HepG2 (cell line): ENCODE measurements around the gene PXYLP1. TPM values are rescaled to one million over a fixed set of nuclear protein-coding genes. Genes with fewer than 3 reads are reported as not detected.

Experiments used
- ATAC-seq: fragments of 200-7000 bp; cut with Tn5 transposase; 3 replicates; pipeline ENCODE4 v1.9.1; 2020; ENCODE audit warnings: mild to moderate bottlenecking, moderate library complexity
- BruUV-seq: library from RNA; stranded (reverse); fragments of 400-500 nt; replicated peaks from 2 replicates; lab custom pipeline; 2021; lab: Mats Ljungman, UMichigan
- CTCF ChIA-PET: fragments of 300-600 bp; formaldehyde crosslinking; extraction: SDS; loops from one replicate; lab custom pipeline; 2021; ENCODE audit warnings: low total read pairs, inconsistent platforms, low intra/inter-chr PET ratio; lab: Yijun Ruan, JAX
- POLR2A ChIA-PET: fragments of 350-600 bp; sonication (Branson Sonifier 250); formaldehyde crosslinking; loops from one replicate; lab custom pipeline; 2020; ENCODE audit warnings: antibody characterized with exemption, inconsistent platforms; lab: Yijun Ruan, JAX
- DNase-seq: peaks from one replicate; pipeline ENCODE4 v3.0.0-alpha.2; 2015; ENCODE audit warnings: low spot score
- FAIRE-seq: peaks from 3 replicates; lab custom pipeline; 2011; peaks lifted over from hg19 to GRCh38; lab: Jason Lieb, UNC
- H2AFZ ChIP-seq: one replicate; pipeline ENCODE4 v1.6.1; 2011; ENCODE audit warnings: low read length, inconsistent platforms
- H3K27ac ChIP-seq: fragments of 300-600 bp; 3 replicates; pipeline ENCODE4 v1.8.0; 2011; ENCODE audit warnings: mixed run types, mild to moderate bottlenecking, mixed read lengths, low read length, inconsistent platforms; ENCODE audit not compliant: insufficient read depth; ENCODE audit errors: extremely low read length
- H3K27me3 ChIP-seq, 2 experiments: fragments of 200-600 bp in 1 of 2; 2 replicates in 1 of 2; 3 replicates in 1 of 2; pipeline versions ENCODE4 v1.6.0 to v1.8.0; 2011; ENCODE audit warnings: low read length in 2 of 2, mild to moderate bottlenecking in 2 of 2, moderate library complexity in 2 of 2, inconsistent platforms in 1 of 2; ENCODE audit not compliant: insufficient read depth in 2 of 2, control insufficient read depth in 1 of 2
- H3K36me3 ChIP-seq, 2 experiments: fragments of 200-600 bp in 1 of 2; replicated peaks in 1 of 2; 2 replicates in 1 of 2; 3 replicates in 1 of 2; pipeline versions ENCODE4 v1.5.1 to v1.8.0; 2011; ENCODE audit warnings: low read length in 2 of 2, inconsistent platforms in 1 of 2; ENCODE audit not compliant: insufficient read depth in 2 of 2, control insufficient read depth in 1 of 2
- H3K4me1 ChIP-seq: 2 replicates; pipeline ENCODE4 v1.5.1; 2012; ENCODE audit warnings: low read length, inconsistent platforms; ENCODE audit not compliant: insufficient read depth
- H3K4me2 ChIP-seq: 2 replicates; pipeline ENCODE4 v1.6.0; 2011; ENCODE audit warnings: low read depth, low read length, inconsistent platforms
- H3K4me3 ChIP-seq, 3 experiments: fragments of 200-600 bp in 1 of 3; sonication (generic), shearing (Covaris generic) in 1 of 3; replicated peaks in 1 of 3; 2 replicates each; pipeline ENCODE4 v1.5.1; 2011 to 2016; ENCODE audit warnings: low read length in 3 of 3, inconsistent platforms in 2 of 3, low read depth in 2 of 3, mild to moderate bottlenecking in 2 of 3, control low read depth in 1 of 3, mixed read lengths in 1 of 3; ENCODE audit not compliant: insufficient read depth in 1 of 3
- H3K79me2 ChIP-seq: one replicate; pipeline ENCODE4 v1.6.1; 2011; ENCODE audit warnings: low read length, inconsistent platforms; ENCODE audit not compliant: insufficient read depth
- H3K9ac ChIP-seq: 2 replicates; pipeline ENCODE4 v1.6.0; 2011; ENCODE audit warnings: mild to moderate bottlenecking, low read depth, low read length, inconsistent platforms; ENCODE audit not compliant: insufficient read depth
- H3K9me3 ChIP-seq: 2 replicates; pipeline ENCODE4 v1.5.1; 2012; ENCODE audit warnings: mild to moderate bottlenecking, low read length
- H4K20me1 ChIP-seq: 2 replicates; pipeline ENCODE4 v1.6.0; 2011; ENCODE audit warnings: inconsistent platforms, mild to moderate bottlenecking, low read length, moderate library complexity; ENCODE audit not compliant: insufficient read depth
- AKAP8 ChIP-seq: sonication (generic); formaldehyde crosslinking; IDR thresholded peaks from 2 replicates; pipeline ENCODE4 v1.5.1; 2020; ENCODE audit warnings: mild to moderate bottlenecking, missing genetic modification reagents
- ATF7 ChIP-seq, 2 experiments: fragments of 450-650 bp in 1 of 2; sonication (generic) in 1 of 2; formaldehyde crosslinking in 1 of 2; IDR thresholded peaks; 2 replicates each; pipeline versions ENCODE4 v1.4.0 to v1.6.1; 2016 to 2020; ENCODE audit warnings: antibody characterized with exemption in 1 of 2, mild to moderate bottlenecking in 1 of 2, missing genetic modification reagents in 1 of 2
- CREB1 ChIP-seq, 2 experiments: fragments of 450-650 bp in 1 of 2; IDR thresholded peaks; 2 replicates each; pipeline ENCODE4 v1.6.1; 2016 to 2017; ENCODE audit warnings: control low read depth in 1 of 2, mild to moderate bottlenecking in 1 of 2, missing compliant biosample characterization in 1 of 2, missing genetic modification characterization in 1 of 2
- NPAS2 ChIP-seq: sonication (generic); formaldehyde crosslinking; IDR thresholded peaks from 2 replicates; pipeline ENCODE4 v1.8.0; 2022; ENCODE audit warnings: mild to moderate bottlenecking, missing genetic modification reagents, borderline replicate concordance
- ZNF329 ChIP-seq: sonication (generic); formaldehyde crosslinking; IDR thresholded peaks from 2 replicates; pipeline ENCODE4 v1.9.0; 2021; ENCODE audit warnings: low read depth, mild to moderate bottlenecking, missing genetic modification reagents
- WGBS: methylation state at CpG from one replicate; pipeline ENCODE4 v1.1.6; 2017; ENCODE audit warnings: low lambda C conversion rate; 5-methylcytosine and 5-hydroxymethylcytosine counted together
- in situ Hi-C: cut with HindIII; loops from 2 replicates; pipeline ENCODE4 v1.10.0; 2017; ENCODE audit warnings: low pct_unique_long_range_greater_than_20kb; ENCODE audit not compliant: extremely low pct_ligation_motif_present
- intact Hi-C: fragments of 100-400 bp; cut with micrococcal nuclease; formaldehyde crosslinking; loops from one replicate; pipeline ENCODE4 v1.10.0; 2022; ENCODE audit not compliant: unreplicated experiment
- polyA plus RNA-seq, 8 experiments: library from polyadenylated mRNA; depleted of rRNA in 3 of 8; stranded (reverse) in 7 of 8; unstranded in 1 of 8; fragments of >200 nt; fragmentation: Illumina TruSeq in 4 of 8; extraction: Trizol in 4 of 8; gene quantifications; 2 replicates each; pipeline versions ENCODE4 v1.2.1 to v1.2.3, GENCODE V29; 2011 to 2016; ENCODE audit warnings: low read depth in 4 of 8, missing spikeins in 1 of 8, mixed read lengths in 1 of 8; ENCODE audit not compliant: insufficient read depth in 1 of 8
- total RNA-seq, 5 experiments: library from RNA; depleted of rRNA; stranded (reverse); fragments of >200 nt; fragmentation: Illumina TruSeq; extraction: Trizol; gene quantifications; 2 replicates each; pipeline ENCODE4 v1.2.3, GENCODE V29; 2016; ENCODE audit warnings: low read depth in 1 of 5
- TF ChIP-seq, protein P1 (sequence below): sonication (generic); formaldehyde crosslinking; IDR thresholded peaks from 2 replicates; pipeline ENCODE4 v1.8.1; 2023; ENCODE audit warnings: mild to moderate bottlenecking, inconsistent platforms, moderate library complexity, missing genetic modification reagents, borderline replicate concordance

The PXYLP1 gene
- total and polyA plus RNA-seq, 2 of the 13 experiments (the other 11 are each of a cell fraction or from before 2014, with no cell fraction given) = 4.9 to 8.1 TPM

DNA sequence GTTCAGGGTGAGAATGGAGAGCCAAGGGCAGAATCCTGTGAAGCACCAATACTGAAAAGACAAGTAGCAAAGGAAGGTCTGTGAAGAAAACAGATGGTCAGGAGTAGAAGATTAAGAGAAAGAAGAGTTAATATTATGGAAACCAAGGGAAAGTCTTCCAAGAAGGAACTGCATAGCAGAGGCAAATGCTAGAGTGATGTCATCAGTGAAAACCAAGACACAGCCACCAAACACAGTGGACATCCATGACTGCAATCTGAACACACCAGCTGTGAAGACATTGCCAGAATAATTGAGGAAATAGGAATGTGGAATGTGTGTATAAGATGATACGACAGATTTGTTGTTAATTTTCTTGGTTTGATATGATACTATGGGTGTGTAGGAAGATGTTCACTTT is 109.9 kb downstream of the PXYLP1 start:
- BruUV-seq = no TSS peak
- POLR2A ChIA-PET = no interaction called here
- Histone ChIP-seq H3K27ac (no peak overlapping the region), H3K4me1 (peaks cover 58% of the 10 kb centered on the region), H4K20me1 (no peaks in the 10 kb centered on the region), H3K4me2 (no peak overlapping the region), H3K4me3 (no peak overlapping the region), H3K79me2 (no peaks in the 10 kb centered on the region), H3K9me3 (no peaks in the 10 kb centered on the region), H3K9ac (no peak overlapping the region), H2AFZ (no peak overlapping the region), H3K36me3 (no peaks in the 10 kb centered on the region), H3K27me3 (no peaks in the 10 kb centered on the region)
- no peak for DNase-seq
- in situ Hi-C loops = no loop called here
- 81% methylated on average over 1 of the region's 1 CpG for WGBS
- ATAC-seq = no peak
- FAIRE-seq = no peak
- peak; percentile 37; the same call in 1 of the 2 replicates for TF ChIP-seq CREB1 (IDR thresholded peaks at IDR 0.05)
- no peak for TF ChIP-seq CREB1 (CRISPR knock-in tag; IDR thresholded peaks at IDR 0.05)
- TF ChIP-seq, protein P1, sequence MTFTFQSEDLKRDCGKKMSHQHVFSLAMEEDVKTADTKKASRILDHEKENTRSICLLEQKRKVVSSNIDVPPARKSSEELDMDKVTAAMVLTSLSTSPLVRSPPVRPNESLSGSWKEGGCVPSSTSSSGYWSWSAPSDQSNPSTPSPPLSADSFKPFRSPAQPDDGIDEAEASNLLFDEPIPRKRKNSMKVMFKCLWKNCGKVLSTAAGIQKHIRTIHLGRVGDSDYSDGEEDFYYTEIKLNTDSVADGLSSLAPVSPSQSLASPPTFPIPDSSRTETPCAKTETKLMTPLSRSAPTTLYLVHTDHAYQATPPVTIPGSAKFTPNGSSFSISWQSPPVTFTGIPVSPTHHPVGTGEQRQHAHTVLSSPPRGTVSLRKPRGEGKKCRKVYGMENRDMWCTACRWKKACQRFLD (CRISPR knock-in tag) = no peak
- TF ChIP-seq ATF7 (IDR thresholded peaks at IDR 0.05) = peak; percentile 42
- TF ChIP-seq ATF7 (CRISPR knock-in tag; IDR thresholded peaks at IDR 0.05) = no peak
- CTCF ChIA-PET = no interaction called here
- intact Hi-C loops = no loop called here

DNA sequence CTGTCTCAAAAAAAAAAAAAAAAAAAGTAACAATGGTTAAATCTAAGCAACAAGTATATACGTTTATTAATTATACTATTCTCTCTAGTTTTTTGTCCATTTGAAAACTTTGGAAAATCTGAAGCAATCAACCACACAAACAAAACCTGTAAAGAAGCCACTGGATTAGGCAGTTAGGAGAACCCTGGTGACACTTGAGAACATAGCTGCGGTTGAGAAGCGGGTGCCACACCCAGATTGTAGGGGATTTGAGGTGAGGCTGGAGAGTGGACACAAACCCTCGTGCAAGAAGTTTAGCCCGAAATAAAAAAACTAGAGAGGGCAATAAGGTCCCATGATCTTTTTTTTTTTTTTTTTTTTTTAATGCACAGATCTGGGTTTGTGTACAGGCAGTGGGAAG is 110.8 kb downstream of the PXYLP1 start:
- Histone ChIP-seq H3K27me3 (no peaks in the 10 kb centered on the region), H3K4me1 (peaks cover 56% of the 10 kb centered on the region), H3K4me3 (no peak overlapping the region), H2AFZ (no peak overlapping the region), H3K9ac (no peak overlapping the region), H3K4me2 (no peak overlapping the region), H3K36me3 (no peaks in the 10 kb centered on the region), H3K27ac (no peak overlapping the region), H3K9me3 (no peaks in the 10 kb centered on the region), H3K79me2 (no peaks in the 10 kb centered on the region), H4K20me1 (no peaks in the 10 kb centered on the region)
- WGBS = 73% methylated on average over 5 of the region's 5 CpGs
- no TSS peak for BruUV-seq
- DNase-seq (no peak), ATAC-seq (no peak), FAIRE-seq (no peak)
- TF ChIP-seq NPAS2 (CRISPR knock-in tag) = no peak
- TF ChIP-seq ZNF329 (CRISPR knock-in tag) = no peak
- TF ChIP-seq AKAP8 (CRISPR knock-in tag) = no peak
- ChIA-PET POLR2A (no interaction called here), CTCF (no interaction called here)
- in situ Hi-C loops (no loop called here), intact Hi-C loops (no loop called here)
